Uterus (tissue), 2 donors: Measurements from ENCODE around the gene MAP3K6.

Experiments
- POLR2A ChIP-seq, 2 donors: fragments of 450-650 bp; IDR thresholded peaks; one replicate each; pipeline ENCODE4 v1.6.1; 2016; ENCODE audit warnings: antibody characterized with exemption in 2 of 2, mild to moderate bottlenecking in 1 of 2, moderate library complexity in 1 of 2
- TF ChIP-seq, protein P1 (sequence below), 4 experiments: fragments of 200-600 bp in 2 of 4; fragments of 450-650 bp in 2 of 4; sonication (generic) in 2 of 4; IDR thresholded peaks; one replicate each; pipeline ENCODE4 v1.5.1; 2016 to 2019; ENCODE audit warnings: antibody characterized with exemption in 4 of 4, mild to moderate bottlenecking in 2 of 4, moderate library complexity in 1 of 4

DNA sequence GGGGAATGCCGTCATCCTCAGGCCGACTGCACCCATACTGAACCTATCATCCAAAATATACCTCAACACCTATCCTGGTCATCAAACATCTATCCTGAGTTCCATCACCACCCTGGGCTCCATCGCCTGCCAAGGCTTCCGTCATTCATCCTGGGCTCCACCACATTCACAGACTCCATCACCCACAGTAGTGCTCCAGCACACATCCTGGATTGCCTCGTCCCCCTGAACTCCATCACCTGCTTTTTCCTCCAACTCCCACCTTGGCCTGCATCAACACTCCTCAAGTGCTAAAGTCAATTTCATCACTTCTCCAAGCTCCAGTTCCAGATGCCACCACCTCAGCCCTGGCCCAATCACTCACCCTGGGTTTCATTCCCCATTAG lies 7.8 kb downstream of the MAP3K6 start:
- TF ChIP-seq, protein P1, sequence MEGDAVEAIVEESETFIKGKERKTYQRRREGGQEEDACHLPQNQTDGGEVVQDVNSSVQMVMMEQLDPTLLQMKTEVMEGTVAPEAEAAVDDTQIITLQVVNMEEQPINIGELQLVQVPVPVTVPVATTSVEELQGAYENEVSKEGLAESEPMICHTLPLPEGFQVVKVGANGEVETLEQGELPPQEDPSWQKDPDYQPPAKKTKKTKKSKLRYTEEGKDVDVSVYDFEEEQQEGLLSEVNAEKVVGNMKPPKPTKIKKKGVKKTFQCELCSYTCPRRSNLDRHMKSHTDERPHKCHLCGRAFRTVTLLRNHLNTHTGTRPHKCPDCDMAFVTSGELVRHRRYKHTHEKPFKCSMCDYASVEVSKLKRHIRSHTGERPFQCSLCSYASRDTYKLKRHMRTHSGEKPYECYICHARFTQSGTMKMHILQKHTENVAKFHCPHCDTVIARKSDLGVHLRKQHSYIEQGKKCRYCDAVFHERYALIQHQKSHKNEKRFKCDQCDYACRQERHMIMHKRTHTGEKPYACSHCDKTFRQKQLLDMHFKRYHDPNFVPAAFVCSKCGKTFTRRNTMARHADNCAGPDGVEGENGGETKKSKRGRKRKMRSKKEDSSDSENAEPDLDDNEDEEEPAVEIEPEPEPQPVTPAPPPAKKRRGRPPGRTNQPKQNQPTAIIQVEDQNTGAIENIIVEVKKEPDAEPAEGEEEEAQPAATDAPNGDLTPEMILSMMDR (IDR thresholded peaks at IDR 0.05) = no peak
- no peak for TF ChIP-seq POLR2A (IDR thresholded peaks at IDR 0.05)
